Endothelial cell of hepatic sinusoid (primary cell): ENCODE data around the gene PIGZ.
"Not testable (repeated sequence)": the region's sequence is repeated elsewhere in the genome, so short reads cannot be mapped to it uniquely, and the experiment has no call there.

ENCODE experiments used
- in situ Hi-C: cut with HindIII; loops from 2 replicates; pipeline ENCODE4 v1.10.0; 2017; ENCODE audit warnings: low sequenced_read_pairs

Gene PIGZ

GRCh38 chr3:196954832-196955231 lies 13.8 kb downstream of the PIGZ start:
- in situ Hi-C loops: no loop called here

GRCh38 chr3:196951371-196951770 lies 17.3 kb downstream of the PIGZ start:
- in situ Hi-C loops: no loop called here

GRCh38 chr3:196949750-196950149 lies 18.9 kb downstream of the PIGZ start:
- in situ Hi-C loops: loop anchor here (5.0 kb wide), 2 partner anchors 38 to 88 kb away; no protein-coding TSS in a partner anchor

GRCh38 chr3:196949285-196949619 lies 19.4 kb downstream of the PIGZ start:
- in situ Hi-C loops: loop anchor here (5.0 kb wide), 2 partner anchors 38 to 88 kb away; no protein-coding TSS in a partner anchor

GRCh38 chr3:196948442-196949284 lies 20.0 kb downstream of the PIGZ start:
- in situ Hi-C loops: loop anchor here (5.0 kb wide), 2 partner anchors 39 to 89 kb away; no protein-coding TSS in a partner anchor

- in situ Hi-C loops: loop anchor here (5.0 kb wide), 2 partner anchors 39 to 89 kb away; no protein-coding TSS in a partner anchor
These were observed 20.7 kb downstream of the PIGZ start for GRCh38 chr3:196947860-196948441.

GRCh38 chr3:196947136-196947859 lies 21.3 kb downstream of the PIGZ start:
- in situ Hi-C loops: loop anchor here (5.0 kb wide), 2 partner anchors 40 to 90 kb away; no protein-coding TSS in a partner anchor

GRCh38 chr3:196944037-196944790 lies 24.4 kb downstream of the PIGZ start:
- in situ Hi-C loops: not testable (repeated sequence)

GRCh38 chr3:196942915-196943277 lies 25.7 kb downstream of the PIGZ start:
- in situ Hi-C loops: no loop called here

- in situ Hi-C loops: no loop called here
These were observed 26.3 kb downstream of the PIGZ start, which contains the start of gene NCBP2 for GRCh38 chr3:196942226-196942914. TSS of gene NCBP2 (minus strand) at chr3:196942528. CDS start at chr3:196942503, 25 bp downstream.

GRCh38 chr3:196941729-196942225 lies 26.9 kb downstream of the PIGZ start:
- in situ Hi-C loops: no loop called here

GRCh38 chr3:196938576-196938975 lies 30.1 kb downstream of the PIGZ start:
- in situ Hi-C loops: no loop called here

GRCh38 chr3:196938124-196938523 lies 30.5 kb downstream of the PIGZ start:
- in situ Hi-C loops: no loop called here

GRCh38 chr3:196936288-196936687 lies 32.3 kb downstream of the PIGZ start:
- in situ Hi-C loops: no loop called here

- in situ Hi-C loops: no loop called here
These were observed 36.0 kb downstream of the PIGZ start for GRCh38 chr3:196932600-196932999.

- in situ Hi-C loops: no loop called here
These were observed 36.6 kb downstream of the PIGZ start for GRCh38 chr3:196931828-196932587.

GRCh38 chr3:196931157-196931556 lies 37.5 kb downstream of the PIGZ start:
- in situ Hi-C loops: no loop called here

- in situ Hi-C loops: no loop called here
These were observed 40.8 kb downstream of the PIGZ start for GRCh38 chr3:196927571-196928453.
